Activated CD8-positive, alpha-beta memory T cell treated with anti-CD3 and anti-CD28 coated beads for 24 hours (primary cell): ENCODE measurements around the gene FUS.
"Not testable (repeated sequence)": the region's sequence is repeated elsewhere in the genome, so short reads cannot be mapped to it uniquely, and the experiment has no call there.

Experiments used
- DNase-seq: peaks from one replicate; pipeline ENCODE4 v3.0.0-alpha.2; 2020

FUS gene

DNA sequence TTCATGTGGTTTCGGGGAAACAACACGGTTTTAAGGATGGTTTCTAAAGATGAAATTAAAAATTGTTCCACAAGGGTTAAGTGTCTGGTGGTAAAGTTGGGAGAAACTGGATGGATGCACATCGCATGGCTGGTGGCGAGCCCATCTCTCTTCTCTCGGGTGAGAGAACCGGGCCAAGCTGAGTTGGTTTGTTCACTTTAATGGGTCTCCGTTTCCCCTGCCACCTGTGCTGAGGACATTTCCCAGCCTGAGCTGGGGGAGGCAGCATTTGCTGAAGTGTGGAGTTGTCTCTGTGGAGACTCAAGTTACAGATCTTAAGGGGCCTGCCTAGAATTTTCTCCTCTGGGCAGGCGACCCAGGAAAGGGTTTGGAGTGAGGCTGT lies 7.9 kb downstream of the FUS start:
- no peak for DNase-seq

DNA sequence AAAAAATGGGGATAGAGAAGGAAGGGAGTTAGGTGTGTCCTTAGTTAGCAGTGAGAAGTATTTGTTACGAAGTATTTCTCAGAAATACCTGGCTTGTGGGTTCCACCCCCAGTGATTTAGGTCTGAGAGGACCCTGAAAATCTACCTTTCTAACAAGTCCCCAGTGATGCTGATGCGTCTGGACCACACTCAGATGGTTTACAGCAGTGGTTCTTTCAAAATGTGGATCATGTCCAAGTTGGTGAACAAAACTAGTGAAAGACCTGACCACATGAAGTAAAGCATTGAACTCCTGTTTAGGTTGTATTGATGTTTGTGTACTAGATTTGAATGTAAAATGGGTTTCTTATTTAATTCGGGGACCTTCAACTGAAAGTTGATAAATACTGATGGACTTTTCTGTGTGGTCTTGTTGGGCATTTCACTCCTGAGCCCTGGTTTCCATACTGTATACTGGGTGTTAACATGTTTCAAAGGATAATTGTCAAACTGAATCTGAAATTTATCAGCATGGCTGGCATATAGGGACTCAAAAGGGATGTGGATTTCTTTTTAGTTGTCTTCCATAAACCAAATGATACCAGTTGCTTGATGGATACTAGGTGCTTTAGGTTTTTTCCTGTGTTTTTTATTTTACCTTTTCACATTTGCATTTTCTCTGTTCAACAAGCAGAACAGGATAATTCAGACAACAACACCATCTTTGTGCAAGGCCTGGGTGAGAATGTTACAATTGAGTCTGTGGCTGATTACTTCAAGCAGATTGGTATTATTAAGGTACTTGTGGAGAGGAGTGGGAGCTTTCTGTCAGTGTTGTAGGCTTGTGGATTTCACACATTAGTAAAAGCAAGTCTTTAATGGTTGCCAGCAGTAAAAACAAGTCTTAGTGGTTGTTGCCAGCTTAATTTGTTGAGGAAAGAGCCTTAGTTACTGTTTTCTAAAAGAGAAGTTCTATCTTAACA lies 8.8 kb downstream of the FUS start:
- no peak for DNase-seq

DNA sequence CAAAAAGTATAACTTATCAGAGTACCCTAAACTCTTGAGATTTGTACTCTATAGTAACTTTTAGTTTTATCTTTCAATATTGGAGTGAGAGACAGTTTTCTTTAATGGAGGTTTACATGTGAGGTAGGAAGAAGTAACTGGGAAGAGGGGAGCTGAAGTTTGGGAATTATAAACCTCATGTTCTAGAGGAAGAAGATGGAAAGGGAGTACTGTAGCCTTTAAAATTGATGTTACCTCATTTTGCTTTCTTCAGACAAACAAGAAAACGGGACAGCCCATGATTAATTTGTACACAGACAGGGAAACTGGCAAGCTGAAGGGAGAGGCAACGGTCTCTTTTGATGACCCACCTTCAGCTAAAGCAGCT lies 9.5 kb downstream of the FUS start:
- DNase-seq: no peak

DNA sequence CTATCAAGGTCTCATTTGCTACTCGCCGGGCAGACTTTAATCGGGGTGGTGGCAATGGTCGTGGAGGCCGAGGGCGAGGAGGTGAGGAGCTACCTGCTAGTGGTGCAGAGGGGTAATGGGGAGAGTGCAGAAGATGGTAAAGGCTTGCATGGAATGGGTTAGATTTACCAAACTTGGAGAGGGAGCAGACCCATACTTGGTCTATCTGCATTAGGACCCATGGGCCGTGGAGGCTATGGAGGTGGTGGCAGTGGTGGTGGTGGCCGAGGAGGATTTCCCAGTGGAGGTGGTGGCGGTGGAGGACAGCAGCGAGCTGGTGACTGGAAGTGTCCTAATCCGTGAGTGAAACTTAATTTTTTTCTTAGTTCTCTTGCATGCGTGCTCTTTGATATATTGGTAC lies 10.1 kb downstream of the FUS start:
- no peak for DNase-seq

DNA sequence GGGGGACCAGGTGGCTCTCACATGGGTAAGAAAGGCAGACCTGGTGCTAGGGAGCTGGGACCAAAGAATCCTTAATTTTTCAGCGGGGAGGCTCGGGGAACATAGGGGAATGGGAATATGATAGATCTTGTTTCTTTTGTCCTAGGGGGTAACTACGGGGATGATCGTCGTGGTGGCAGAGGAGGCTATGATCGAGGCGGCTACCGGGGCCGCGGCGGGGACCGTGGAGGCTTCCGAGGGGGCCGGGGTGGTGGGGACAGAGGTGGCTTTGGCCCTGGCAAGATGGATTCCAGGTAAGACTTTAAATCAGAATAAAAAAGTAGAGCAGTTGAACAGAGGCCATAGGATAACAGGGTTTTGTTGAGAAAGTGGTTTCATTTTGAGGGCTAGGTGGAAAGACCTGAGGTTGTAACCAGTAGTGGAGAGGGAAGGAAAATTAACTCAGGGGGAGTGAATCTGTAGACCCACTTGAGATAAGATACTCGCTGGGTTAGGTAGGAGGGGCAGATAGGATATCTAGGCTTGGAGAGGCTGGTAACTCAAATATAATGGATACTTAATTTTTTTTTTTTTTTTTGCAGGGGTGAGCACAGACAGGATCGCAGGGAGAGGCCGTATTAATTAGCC lies 11.0 kb downstream of the FUS start:
- no peak for DNase-seq

DNA sequence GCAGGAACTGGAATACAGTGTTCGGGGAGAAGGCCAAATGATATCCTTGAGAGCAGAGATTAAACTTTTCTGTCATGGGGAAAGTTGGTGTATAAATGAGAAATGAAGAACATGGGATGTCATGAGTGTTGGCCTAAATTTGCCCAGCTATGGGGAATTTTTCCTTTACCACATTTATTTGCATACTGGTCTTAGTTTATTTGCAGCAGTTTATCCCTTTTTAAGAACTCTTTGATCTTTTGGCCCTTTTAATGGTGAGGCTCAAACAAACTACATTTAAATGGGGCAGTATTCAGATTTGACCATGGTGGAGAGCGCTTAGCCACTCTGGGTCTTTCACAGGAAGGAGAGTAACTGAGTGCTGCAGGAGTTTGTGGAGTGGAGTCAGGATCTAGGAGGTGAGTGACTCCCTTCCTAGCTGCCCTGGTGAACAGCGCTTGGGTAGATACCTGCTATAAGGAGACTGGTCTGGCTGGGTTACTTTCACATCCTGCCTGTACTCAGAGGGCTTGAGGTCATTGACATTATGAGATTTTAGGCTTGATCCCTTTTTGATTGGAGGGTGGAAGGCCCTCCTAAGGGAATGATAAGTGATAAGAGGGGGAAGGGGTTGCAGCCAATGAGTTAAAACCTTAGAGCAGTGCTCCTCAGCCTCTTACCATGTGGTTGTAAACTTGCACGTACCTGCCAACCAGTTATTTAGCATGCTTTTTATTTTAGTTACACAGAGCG lies 11.9 kb downstream of the FUS start:
- DNase-seq: no peak

DNA sequence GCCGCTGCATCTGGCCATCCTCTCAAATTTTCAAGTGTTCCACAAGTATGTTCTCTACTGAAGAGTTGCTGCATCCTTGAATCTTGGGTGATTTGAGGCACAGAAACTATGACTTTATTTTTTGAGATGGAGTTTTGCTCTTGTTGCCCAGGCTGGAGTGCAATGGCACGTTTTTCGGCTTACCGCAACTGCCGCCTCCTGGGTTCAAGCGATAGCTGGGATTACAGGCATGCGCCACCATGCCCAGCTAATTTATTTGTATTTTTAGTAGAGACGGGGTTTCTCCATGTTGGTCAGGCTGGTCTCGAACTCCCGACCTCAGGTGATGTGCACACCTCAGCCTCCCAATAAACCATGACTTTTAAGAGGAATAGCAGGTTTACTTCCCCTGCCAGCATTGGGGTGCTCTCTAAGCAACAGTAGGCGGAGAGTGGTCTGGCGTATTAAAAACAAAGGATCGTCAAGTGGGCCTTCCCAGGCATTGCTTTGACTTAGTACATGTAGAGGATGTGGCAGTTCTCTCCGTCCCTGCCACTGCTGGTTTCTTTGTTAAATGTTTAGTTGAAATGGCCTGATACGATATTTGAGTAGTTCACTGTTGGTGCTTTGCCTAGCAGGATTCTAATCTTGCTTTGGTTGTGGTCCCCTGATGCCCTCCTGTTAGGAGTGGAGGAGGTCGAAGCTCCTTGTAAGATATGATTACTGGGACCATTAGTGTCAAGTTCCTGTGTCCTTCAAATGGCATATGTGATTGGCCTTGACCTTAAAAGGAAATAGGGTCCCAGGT lies 13.1 kb downstream of the FUS start:
- DNase-seq: no peak

DNA sequence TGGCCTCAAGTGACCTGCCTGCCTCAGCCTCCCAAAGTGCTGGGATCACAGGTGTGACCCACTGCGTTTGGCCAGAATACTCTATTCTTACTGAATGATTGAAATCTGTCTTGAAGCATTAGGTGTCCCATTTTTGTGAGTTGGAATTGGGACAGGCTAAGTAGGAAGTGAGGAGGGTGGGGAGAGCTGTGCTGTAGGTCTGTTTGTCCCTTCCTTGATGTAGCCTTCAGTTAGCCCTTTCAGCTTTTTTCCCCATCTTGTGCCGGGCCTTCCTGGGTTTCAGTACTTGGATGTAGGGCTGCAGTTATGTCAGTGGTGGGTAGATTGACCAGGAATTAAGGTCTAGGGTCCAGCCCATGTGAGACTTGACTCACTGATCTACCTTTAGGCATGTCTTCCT lies 13.9 kb downstream of the FUS start:
- DNase-seq: no peak

DNA sequence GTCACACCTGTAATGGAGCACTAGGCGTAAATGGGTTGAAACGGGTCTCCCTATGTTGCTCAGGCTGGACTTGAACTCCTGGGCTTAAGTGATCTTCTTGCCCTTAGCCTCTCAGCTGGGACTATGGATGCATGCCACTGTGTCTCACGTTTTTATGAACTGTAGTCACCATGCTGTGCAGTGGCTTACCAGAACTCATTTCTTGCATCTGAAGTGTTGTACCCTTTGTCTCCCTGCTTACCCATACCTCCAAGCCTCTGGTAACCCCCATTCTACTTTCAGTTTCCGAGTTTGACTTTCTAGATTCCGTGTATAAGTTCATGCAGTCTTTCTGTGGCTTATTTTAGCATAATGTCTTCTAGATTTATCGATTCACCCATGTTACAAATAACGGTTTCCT lies 15.0 kb downstream of the FUS start:
- no peak for DNase-seq

DNA sequence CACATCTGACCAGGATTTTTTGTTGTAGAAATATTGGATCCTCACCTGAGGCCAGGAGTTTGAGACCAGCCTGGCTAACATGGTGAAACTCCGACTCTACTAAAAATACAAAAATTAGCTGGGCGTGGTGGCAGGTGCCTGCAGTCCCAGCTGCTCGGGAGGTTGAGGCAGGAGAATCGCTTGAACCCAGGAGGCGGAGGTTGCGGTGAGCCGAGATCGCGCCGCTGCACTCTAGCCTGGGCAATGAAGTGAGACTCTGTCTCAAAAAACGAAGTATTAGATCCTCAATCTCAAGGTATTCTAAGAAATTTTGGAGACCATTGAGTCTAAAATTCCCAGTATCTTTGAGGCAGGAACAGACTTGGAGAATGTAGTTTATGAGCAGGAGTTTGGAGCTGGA lies 15.9 kb downstream of the FUS start:
- DNase-seq: not testable (repeated sequence)

DNA sequence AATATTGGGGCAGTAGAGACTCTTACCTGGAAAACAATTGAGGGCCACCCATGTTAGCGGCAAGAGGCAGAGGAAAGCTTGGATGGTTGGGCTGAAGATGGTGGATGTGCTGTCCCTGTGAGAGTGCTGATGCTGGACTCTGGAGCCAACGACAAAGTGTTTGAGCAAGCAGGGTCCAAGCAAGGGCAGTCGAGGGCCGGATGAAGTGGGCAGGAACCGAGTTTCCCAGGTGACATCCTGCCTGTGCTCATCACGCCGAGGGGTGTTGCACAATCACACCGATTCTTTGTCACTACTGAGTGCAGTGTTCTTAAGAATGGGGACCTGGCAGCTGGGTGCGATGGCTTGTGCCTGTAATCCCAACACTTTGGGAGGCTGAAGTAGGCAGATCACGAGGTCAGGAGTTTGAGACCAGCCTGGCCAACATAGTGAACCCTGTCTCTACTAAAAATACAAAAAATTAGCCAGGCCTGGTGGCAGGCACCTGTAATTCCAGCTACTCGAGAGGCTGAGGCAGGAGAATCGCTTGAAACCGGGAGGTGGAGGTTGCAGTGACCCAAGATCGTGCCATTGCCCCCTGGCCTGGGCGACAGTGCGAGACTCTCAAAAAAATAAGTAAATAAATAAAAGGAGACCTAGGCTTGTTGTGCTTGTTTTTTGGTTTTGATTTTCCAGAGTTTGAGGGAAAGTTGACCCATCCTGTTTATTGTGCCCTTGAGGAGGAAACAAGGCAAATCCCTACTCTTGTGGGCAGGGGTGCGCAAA lies 16.6 kb downstream of the FUS start:
- DNase-seq: no peak

DNA sequence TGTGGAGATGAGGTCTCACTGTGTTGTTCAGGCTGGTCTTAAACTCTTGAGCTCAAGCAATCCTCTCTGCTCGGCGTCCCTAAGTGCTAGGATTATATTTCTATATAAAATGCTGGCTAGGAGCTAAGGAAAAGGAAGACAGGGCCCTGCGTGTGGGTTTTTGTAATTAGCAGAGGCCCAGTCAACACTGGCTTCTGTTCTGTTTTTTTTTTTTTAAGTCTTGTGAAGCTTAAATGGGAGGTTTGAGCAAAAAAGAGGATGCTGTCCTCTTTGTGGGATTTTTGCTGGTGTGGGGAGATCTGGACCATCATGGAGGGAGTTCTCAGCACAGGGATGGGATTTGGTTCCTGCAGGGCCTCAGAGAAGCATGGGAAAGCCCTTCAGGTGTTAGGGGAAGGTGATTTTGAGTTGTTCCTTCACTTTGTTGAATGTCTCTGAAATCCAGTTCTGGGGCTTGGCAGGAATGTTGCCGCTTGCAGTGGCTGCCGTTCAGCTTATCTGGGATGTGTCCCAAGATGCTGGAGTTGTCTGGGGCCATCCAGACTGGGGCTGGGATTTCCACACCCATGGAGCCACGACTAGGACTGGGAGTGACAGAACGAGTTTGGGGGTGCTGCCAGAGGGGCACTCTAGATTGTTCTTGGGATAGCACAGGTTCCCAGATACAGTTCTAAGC lies 18.4 kb downstream of the FUS start:
- DNase-seq: no peak

DNA sequence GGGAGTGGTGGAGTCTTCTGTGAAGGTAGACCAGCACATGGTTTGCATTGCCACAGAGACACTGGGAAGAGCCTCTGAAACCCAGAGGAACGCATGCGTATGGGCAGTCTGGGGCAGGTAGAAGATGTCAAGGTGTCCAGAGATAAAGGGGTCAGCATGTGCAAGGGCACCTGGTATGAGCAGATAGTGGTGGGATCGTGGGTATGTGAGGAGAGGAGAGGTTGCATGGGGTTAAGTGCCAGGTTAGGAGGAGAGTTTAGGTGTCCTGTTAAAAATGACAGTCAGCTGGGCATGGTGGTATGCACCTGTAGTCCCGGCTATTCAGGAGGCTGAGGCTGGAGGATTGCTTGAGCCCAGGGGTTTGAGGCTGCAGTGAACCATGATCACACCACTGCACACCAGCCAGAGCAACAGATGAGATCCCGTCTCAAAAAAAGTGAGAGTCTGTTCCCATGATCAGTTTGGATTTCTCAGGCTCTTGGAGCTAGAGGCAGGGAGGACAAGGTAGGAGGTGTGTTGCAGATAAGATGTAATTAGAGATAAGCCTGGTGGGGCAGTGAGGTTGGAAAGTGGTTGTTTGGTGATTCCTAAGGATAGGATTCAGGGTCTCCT lies 19.6 kb downstream of the FUS start:
- DNase-seq: no peak

DNA sequence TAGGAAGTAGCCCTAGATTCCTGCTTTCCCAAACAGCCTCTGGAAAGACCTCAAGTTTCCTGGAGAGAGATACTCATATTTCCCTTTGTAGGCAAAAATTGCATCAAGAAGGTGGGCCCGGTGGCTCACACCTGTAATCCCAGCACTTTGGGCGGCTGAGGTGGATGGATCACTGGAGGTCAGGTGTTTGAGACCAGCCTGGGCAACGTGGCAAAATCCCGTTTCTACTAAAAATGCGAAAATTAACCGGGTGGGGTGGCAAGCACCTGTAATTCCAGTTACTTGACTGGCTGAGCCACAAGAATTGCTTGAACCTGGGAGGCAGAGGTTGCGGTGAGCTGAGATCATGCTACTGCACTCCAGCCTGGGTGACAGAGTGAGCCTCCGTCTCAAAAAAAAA lies 20.2 kb downstream of the FUS start:
- not testable (repeated sequence) for DNase-seq

DNA sequence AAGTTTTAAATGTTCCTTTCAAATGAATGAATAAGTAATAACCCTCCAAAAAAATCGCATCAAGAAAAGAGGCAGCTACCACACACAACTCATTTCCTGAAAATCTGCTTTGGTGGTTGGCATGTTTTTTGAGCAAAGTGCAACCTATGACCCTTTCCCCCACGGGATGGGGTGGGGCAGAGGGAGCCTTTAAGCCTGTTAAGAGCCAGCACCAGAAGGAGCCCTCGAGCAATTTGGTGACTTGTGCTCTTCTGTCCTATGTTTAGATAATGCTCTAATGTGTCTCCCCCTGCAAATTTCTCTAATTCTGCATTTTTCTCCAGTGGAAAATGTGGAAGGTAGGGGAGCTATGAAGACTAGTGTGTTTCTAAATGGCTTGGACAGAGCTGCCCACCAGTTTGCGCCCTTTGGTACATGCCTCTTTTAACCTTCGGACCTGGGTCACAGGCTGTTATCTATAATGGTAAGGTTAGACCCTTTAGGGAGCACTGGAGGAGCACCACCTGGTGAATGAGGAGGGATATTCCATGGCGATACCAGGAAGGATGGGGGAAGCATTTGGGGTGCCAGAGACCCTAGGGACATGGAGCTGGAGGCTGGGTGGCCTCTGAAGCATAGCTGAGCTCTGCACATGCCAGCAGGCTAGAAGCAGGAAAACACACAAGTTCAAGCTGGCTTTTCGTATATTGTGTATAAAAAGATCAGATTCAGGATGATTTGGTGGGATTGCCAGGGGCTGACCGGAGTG lies 21.1 kb downstream of the FUS start:
- DNase-seq: no peak

DNA sequence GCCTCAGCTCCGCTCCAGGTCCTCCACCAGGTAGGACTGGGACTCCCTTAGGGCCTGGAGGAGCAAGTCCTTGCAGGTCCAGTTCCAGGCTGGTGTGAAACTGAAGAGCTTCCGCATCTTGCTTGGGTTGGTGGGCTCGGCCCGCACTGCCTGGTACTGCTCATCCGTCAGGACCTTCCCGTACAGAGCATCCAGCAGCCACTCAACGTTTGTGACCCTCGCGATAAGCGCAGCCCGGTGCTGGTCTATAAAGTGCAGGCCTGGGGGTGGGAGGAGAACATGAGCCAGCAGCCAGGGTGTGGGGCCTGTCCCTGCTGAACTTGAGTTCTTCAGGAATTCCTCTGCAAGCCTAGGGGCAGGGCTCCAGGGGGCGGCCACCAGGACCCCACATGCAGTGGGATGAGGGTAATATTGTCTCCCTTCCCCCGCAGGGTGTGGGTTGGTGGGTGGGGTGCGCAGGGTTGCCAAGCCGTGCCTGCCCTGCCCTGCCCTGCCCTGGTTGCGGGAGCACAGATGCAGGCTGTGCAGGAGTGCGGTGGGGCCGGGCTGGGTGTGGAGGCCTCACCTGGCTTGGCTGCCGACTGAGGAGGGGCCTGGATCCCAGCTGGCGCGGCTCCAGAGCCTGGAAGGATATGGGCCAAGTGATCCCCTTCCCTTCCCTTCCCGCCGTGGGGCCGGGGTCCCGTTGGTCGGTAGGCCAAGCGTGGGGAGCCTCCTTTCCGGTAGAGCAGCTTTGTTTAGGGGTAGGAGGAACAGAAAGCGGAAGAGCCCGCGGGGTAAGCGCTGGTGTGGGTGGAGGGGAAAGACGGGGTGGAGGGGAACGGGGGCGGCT lies 21.9 kb downstream of the FUS start:
- peak; percentile 75 for DNase-seq

DNA sequence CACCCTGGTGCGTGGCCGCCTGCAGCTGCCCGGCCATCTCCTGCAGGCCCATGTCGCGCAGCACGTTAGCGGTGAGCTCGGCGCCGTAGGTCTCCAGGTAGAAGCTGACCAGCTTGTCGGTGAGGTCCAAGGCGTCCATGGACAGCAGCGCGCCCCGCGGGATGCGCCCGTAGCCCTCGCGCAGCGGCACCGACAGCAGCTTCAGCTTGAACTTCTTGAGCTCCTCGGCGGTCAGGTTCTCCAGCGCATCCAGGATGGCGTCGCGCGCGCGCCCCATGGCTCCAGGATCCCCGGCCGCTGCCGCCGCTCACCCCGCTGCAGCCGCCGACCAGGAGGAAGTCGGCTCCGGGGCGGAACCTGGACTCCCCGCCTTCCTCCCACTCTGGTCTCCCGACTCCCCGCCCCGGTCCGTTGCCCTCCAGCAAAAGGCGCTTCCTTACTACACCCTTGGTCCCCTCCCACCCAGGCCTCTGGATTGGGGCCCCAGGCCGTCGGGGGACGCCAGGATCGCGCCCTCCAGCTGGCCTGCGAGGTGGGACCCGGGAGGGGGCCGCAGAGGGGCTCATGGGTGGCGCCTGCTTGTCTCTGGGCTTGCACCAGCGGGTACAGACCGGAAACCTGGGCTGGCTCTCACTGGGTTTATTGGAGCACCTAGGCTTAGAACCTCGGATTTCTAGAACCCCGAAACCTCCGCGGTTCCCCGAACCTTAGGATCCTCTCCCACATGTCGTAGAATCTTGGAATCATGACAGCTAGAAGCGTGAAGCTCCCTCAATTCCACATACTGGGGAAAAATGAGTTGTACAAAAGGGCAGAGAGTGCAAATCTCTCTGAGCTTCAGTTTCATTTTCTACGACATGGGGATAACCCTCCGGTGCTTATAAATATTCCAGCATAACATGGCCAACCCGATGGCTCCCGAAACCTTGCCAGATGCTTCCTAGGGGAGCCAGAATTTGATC lies 22.8 kb downstream of the FUS start, which contains the start of gene PYCARD:
Gene PYCARD, minus strand, starts transcription at position 347 of the 962 bp plus-strand sequence. Its CDS starts 70 bp downstream, at position 277.
- peak; percentile 70 for DNase-seq
